Measurements from ENCODE around the gene B3GNT5.

The B3GNT5 gene

GRCh38 chr3:183296944-183297343 is 43.9 kb downstream of the B3GNT5 start:
- no peak for DNase-seq

DNA sequence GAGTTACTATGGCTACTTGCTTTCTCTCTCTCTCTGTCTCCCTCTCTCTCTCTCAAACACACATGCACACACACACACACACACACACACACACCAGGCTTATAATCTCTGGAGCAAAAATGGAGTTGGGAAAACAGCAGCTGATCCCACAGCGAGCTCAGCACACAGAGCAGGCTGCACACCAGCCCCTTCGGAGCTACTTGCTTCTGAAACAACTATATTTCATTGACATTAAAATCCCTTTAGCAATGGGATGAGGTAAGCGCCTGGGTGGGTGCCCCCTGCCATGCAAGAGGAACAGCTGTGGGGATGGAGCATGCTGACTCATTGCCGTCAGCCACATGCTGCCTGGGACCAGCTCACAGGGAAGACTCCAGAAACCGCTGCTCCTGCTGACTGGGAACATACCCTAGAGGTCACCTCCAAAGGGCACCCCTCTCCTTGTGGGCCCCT is 45.7 kb downstream of the B3GNT5 start:
- peak; percentile 26 for DNase-seq

DNA sequence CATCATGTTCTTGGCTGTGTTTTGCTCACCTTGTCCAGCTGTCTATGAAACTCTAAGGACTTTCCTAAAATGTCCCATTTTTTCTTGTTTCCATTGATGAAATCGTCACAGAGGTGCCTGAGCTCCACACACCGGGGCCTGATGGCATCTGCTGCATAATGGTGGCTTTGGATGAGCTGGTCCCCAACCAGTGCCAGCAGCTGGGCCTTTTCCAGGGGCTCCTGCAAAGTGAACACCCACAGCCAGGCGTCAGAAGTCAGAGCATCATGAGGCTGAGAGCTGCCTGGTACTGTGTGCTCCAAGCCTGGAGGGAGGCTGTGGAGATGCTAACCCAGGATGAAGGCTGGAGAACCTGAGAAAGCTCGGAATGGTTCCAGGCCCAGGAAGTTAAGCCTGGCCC is 46.9 kb downstream of the B3GNT5 start:
- DNase-seq = no peak

DNA sequence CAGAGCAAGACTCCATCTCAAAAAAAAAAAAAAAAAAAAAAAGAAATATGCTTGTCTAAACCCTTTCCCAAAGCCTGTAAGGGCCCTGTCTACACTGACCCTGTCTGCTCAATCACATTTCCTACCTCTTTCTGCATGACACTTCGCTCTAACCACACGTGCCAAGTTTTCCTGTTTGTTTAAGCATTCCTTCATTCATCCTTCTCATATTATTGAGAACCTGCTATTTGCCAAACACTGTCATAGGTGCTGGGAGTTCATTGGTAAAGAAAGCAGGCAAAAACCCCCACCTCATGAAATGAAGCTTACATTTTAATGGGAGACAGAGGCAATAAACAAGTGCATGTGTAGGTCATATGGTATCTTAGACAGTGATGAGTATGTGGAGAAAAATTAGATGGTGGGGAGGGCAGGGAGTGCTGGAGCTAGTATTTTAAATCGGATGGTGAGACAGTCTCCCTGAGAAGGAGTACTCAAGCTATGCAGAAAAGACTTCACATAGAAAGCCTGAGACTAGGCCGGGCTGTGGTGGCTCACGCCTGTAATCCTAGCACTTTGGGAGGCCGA is 48.0 kb downstream of the B3GNT5 start:
- DNase-seq = no peak

GRCh38 chr3:183301937-183302580 is 49.0 kb downstream of the B3GNT5 start:
- no peak for DNase-seq

GRCh38 chr3:183303690-183304089 is 50.6 kb downstream of the B3GNT5 start:
- no peak for DNase-seq

DNA sequence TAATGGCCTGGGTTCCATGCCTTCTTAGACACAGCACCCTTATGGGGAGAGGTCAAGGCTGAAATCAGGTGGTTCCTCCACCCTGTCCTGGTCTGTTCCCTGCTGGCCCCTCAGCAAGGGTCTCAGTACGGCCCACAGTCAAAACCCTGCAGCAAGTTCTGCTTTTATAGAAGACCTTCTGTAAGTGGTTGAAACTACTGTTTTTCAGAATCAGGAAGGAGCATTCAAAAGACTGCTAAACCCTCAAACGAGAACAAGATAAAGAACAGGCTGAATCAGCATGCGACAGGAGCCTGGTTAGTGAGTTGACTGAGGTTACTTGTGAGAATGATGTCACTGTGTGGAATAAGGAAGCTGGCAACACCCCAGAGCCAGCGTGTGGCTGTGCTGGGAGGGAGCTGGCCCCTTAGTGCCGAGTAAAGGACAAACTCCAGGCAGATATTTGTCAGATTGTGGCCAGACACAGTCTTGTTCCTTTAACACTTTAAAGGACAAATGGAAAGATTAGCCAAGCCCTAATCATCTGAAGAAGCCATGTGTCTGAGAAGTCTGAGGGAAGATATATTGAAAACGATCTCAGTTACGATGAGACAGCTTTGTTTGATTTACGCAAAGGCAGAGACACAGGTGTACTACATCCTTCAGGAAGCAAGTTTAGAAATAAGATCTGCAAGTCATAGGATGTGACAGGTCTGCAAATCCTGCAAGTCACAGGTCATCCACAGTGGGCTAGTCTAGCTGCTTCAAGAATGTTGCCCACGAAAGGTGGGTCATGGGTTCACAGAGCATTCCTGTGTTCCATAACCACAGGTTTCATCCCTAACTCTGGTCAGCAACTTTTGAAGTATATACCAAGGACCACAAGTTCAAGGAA is 54.0 kb downstream of the B3GNT5 start:
- DNase-seq = no peak

DNA sequence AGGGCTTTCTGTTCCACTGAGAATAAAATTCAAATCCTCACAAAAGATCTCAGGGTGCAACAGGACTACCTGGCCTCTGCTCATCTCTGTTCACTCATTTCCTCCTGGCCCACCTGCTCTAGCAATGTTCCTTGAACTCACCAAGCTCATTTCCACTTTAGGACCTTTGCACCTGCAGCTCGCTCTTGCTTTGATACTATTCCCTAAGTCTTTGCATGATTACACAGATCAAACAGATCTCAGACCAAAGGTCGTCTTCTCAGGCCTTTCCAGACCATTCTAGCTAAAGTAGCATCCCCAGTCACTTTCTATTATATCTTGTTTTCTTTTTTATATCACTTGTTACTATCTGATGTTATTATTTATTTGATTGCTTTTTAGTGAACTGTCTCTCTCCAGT is 54.7 kb downstream of the B3GNT5 start:
- DNase-seq = no peak

DNA sequence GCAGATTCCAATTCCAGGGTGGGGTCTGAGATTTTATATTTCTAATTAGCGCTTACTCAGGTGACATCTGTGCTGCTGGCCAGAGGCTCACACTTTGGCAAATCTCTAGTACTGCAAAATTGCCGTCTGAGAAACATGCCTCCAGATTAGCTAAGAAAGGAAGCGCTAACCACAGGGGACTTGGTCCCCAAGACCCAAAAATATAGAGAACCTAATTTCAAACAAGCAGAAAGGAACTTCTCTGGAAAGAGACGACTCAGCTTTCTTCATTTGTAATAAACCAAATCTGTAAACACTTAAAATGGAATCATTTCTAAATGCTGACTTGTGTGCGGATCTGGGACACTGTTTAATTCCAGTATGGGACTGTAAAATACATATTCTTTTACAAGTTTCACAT is 55.7 kb downstream of the B3GNT5 start:
- no peak for DNase-seq

DNA sequence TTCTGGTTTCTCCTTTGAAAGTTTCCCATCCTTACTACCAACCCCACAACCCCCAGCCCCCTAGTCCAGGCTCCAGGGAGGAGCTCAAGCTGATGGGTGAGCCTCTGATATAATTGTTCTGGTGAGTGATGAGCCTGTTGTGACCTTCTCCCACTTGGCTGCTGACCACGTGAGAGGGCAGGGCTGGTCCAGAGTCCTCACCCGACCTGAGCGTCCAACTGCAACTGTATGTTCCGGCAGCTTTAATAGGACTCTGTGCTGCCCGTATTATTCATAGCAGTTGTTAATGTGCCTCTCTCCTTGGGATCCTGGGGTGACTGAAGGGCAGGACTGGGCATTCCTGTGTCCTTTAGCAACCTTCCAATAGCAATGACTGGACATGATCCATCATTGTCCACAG is 56.2 kb downstream of the B3GNT5 start:
- DNase-seq = no peak

- no peak for DNase-seq
Observed at GRCh38 chr3:183310936-183311335, 57.9 kb downstream of the B3GNT5 start.

DNA sequence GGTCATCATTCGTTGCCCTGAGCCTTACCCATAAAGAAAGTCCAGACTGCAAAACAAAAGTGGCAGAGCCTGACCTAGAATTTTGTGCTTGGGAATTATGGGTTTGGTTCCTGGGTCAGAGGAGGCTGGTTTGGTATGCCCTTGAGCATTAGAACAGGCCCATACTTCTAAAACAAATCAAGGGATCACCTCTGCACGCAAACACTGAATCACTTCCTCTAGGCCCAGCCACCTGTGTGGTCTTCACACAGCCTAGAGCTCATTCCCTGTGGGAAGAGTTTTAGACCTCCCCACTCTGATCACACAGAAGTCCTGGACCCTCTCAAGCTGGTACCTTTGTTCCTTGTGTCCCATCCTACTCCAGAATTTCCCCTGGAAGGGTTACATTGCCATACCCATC is 59.4 kb downstream of the B3GNT5 start:
- DNase-seq = no peak

- DNase-seq = no peak
Observed at GRCh38 chr3:183313351-183313750, 60.3 kb downstream of the B3GNT5 start.

DNA sequence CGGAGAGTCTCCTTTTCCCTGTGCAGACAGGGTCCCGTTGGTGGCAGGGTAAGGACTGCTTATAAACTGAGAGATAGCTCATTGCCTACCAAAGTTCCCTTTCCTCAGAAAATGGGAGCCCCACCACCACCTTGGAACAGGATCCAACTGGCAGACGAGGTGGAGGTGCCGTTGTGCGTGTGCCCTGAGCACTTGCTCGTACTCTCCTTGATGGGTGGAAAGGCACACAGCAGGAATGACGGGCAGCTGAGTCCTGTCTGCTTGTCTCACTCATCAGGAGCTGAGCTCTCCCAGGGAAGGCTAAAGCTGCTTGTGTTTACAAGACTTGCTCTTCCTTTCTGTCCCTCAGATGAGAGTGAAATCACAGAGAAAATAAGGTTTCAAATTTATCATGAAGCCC is 60.7 kb downstream of the B3GNT5 start:
- no peak for DNase-seq

GRCh38 chr3:183315739-183316138 is 62.7 kb downstream of the B3GNT5 start:
- DNase-seq = no peak

- no peak for DNase-seq
Observed at GRCh38 chr3:183317271-183317670, 64.2 kb downstream of the B3GNT5 start.

GRCh38 chr3:183317886-183318865 is 65.1 kb downstream of the B3GNT5 start:
- no peak for DNase-seq

DNA sequence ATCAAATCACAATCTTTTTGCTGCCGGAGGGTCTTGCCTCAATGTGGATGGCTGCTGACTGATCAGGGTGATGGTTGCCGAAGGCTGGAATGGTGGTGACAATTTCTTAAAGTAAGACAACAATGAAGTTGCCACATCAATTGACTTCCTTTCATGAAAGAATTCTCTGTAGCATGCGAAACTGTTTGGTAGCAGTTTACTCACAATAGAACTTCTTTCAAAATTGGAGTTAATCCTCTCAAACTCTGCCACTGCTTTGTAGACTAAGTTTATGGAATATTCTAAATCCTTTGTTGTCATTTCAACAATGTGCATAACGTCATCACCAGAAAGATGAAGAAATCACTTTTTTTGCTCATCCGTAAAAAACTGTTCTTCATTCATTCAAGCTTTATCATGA is 65.8 kb downstream of the B3GNT5 start:
- DNase-seq = no peak

GRCh38 chr3:183319371-183319770 is 66.3 kb downstream of the B3GNT5 start:
- DNase-seq = no peak

All from NCI-H524 treated with DMSO at 0.1 percent for 48 hours (cell line).